SHP77 treated with DMSO at 0.1 percent for 48 hours (cell line): ENCODE data around the gene AS3MT.
"Not testable (repeated sequence)": the region's sequence is repeated elsewhere in the genome, so short reads cannot be mapped to it uniquely, and the experiment has no call there.

ENCODE experiments used
- DNase-seq: peaks from one replicate; lab custom pipeline; 2025; lab: John Stamatoyannopoulos, UW

The AS3MT gene

GRCh38 chr10:102855731-102856436 is 13.4 kb upstream of the AS3MT start:
- not testable (repeated sequence) for DNase-seq

- no peak for DNase-seq
These were observed 12.4 kb upstream of the AS3MT start for GRCh38 chr10:102856758-102857424.

GRCh38 chr10:102859911-102860310 is 9.4 kb upstream of the AS3MT start:
- no peak for DNase-seq

- no peak for DNase-seq
These were observed 5.6 kb upstream of the AS3MT start for GRCh38 chr10:102863660-102864059.

- no peak for DNase-seq
These were observed 3.6 kb upstream of the AS3MT start for GRCh38 chr10:102865620-102866019.

- DNase-seq = peak; percentile 36
These were observed 386 bp upstream of the AS3MT start for GRCh38 chr10:102868911-102869257.

- DNase-seq = no peak
These were observed 951 bp downstream of the AS3MT start for GRCh38 chr10:102870221-102870620.

GRCh38 chr10:102872163-102872562 is 2.9 kb downstream of the AS3MT start:
- DNase-seq = no peak

- no peak for DNase-seq
These were observed 7.5 kb downstream of the AS3MT start for GRCh38 chr10:102876747-102877153.

GRCh38 chr10:102878629-102879028 is 9.4 kb downstream of the AS3MT start:
- DNase-seq = no peak

- DNase-seq = no peak
These were observed 11.0 kb downstream of the AS3MT start for GRCh38 chr10:102880256-102880655.

GRCh38 chr10:102888048-102888447 is 18.8 kb downstream of the AS3MT start:
- DNase-seq = no peak

- DNase-seq = no peak
These were observed 25.4 kb downstream of the AS3MT start for GRCh38 chr10:102894466-102895213.

GRCh38 chr10:102900006-102900405 is 30.7 kb downstream of the AS3MT start:
- no peak for DNase-seq

- no peak for DNase-seq
These were observed 35.1 kb downstream of the AS3MT start for GRCh38 chr10:102904346-102904745.

GRCh38 chr10:102906507-102906906 is 37.2 kb downstream of the AS3MT start:
- DNase-seq = no peak

- no peak for DNase-seq
These were observed 45.5 kb downstream of the AS3MT start for GRCh38 chr10:102914781-102915180.

GRCh38 chr10:102916173-102916572 is 46.9 kb downstream of the AS3MT start:
- DNase-seq = no peak

GRCh38 chr10:102917314-102917961 is 48.2 kb downstream of the AS3MT start:
- DNase-seq = no peak

- DNase-seq = peak; percentile 97
These were observed 48.9 kb downstream of the AS3MT start, which contains the start of gene CNNM2 for GRCh38 chr10:102917962-102918816. Gene CNNM2 (plus strand): TSS chr10:102918294. CDS start chr10:102918481, 187 bp downstream.

GRCh38 chr10:102918817-102919245 is 49.6 kb downstream of the AS3MT start:
- no peak for DNase-seq
